ENCODE data around the gene LPAR1.

GRCh38 chr9:110832926-110833325 lies 205.3 kb downstream of the LPAR1 start:
- TF ChIP-seq CTCF (IDR thresholded peaks at IDR 0.05) (no peak), POLR2AphosphoS5 (IDR thresholded peaks at IDR 0.05; ENCODE audit: low read depth, low read length) (no peak), REST (IDR thresholded peaks at IDR 0.05; ENCODE audit: insufficient read depth in 1 of 2, low read depth in 2 of 2, low read length in 1 of 2) (no peak), TCF7L2 (IDR thresholded peaks at IDR 0.05; ENCODE audit: low read depth, low read length) (no peak), SIN3A (IDR thresholded peaks at IDR 0.05; ENCODE audit: borderline replicate concordance, insufficient read depth, low read depth, low read length) (no peak)

All from Panc1 (cell line).